ENCODE measurements around the gene GMDS.

Gene GMDS

DNA sequence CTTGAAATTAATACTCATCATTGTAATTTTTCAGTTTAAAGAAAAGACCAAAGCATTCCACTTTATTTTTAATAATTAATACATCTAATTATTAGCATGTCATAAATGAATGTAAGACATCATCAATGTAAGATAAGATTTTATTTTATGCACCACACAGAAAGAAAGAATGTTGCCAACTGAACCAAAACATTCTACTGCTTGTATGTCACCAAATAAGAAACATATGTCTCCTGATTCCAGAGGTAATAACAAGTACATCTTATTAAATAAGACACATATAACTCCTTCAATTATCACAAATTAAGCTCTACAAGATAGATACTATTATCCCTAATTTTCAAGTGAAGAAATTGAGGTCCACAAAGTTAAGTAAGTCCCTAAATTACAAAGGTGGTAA is 189.5 kb downstream of the GMDS start:
- H3K4me3 ChIP-seq (ENCODE audit: low read depth, low read length), result no peak overlapping the region
- TF ChIP-seq, protein P1, sequence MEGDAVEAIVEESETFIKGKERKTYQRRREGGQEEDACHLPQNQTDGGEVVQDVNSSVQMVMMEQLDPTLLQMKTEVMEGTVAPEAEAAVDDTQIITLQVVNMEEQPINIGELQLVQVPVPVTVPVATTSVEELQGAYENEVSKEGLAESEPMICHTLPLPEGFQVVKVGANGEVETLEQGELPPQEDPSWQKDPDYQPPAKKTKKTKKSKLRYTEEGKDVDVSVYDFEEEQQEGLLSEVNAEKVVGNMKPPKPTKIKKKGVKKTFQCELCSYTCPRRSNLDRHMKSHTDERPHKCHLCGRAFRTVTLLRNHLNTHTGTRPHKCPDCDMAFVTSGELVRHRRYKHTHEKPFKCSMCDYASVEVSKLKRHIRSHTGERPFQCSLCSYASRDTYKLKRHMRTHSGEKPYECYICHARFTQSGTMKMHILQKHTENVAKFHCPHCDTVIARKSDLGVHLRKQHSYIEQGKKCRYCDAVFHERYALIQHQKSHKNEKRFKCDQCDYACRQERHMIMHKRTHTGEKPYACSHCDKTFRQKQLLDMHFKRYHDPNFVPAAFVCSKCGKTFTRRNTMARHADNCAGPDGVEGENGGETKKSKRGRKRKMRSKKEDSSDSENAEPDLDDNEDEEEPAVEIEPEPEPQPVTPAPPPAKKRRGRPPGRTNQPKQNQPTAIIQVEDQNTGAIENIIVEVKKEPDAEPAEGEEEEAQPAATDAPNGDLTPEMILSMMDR (IDR thresholded peaks at IDR 0.05; ENCODE audit: borderline replicate concordance, insufficient read depth, low read depth, low read length), result no peak

DNA sequence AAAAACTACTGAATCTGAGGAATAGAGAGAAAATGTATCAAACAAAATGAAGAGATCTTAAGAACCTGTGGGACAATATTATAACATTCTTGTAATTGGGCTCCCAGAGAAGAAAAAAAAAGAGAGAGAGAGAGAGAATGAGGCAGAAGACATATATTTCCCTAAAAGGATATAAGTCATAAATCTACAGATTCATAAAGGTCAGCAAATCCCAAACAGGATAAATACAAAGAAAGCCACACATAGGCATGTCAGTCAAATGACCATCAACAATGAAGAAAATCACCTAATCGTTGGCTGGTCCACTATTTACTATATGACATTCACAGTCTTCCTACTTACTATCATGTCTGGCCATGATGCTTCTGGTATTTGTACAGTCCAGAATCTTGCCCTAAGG is 190.3 kb downstream of the GMDS start:
- TF ChIP-seq, protein P1 (IDR thresholded peaks at IDR 0.05; ENCODE audit: borderline replicate concordance, insufficient read depth, low read depth, low read length), result no peak

DNA sequence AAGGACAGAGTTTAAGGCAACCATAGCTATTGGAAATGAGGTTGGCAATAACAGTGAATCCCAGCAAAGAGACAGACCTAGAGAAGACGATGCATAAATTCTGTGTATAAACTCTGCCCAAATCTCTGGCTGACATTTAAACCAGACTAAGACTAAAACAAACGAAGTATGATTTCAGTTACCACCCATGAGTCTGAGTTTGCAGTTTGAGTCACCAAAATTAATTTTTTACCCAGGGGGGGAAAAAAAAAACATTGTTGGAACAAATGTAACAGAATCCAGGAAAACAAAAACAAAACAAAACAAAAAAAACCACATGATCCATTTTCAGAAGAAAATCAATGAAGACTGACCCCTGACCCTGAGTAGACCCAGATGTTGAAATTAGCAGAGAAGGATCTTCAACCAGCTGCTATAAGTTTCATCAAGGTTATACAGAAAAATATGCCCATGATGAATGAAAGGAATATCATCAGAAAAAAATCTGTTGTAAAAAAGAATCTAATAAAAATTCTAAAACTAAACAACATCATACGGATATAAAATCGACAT is 190.8 kb downstream of the GMDS start:
- TF ChIP-seq, protein P1 (IDR thresholded peaks at IDR 0.05; ENCODE audit: borderline replicate concordance, insufficient read depth, low read depth, low read length), result no peak
- H3K4me3 ChIP-seq (ENCODE audit: low read depth, low read length), result no peak overlapping the region

More for the DNA sequence above, 190.3 kb downstream of the GMDS start:
- H3K4me3 ChIP-seq (ENCODE audit: low read depth, low read length), result no peak overlapping the region

DNA sequence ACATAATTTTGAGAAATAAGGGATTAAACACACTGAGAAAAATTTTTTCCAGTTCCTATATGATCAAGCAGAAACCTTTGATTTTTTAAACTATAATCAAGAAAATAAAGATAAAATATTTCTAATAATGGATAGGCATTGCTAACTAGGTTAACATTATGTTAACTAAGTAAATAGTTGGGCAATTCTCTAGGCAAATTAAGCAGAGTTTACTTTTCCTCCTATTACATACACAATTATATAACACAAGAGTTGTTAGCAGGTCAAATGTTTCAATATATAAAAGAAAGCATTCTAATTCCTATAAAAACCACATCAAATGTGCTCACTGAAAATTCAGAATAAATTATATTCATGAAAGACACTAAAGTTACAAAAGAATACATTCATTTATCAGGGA is 191.7 kb downstream of the GMDS start:
- TF ChIP-seq, protein P1 (IDR thresholded peaks at IDR 0.05; ENCODE audit: borderline replicate concordance, insufficient read depth, low read depth, low read length), result no peak
- H3K4me3 ChIP-seq (ENCODE audit: low read depth, low read length), result no peak overlapping the region

DNA sequence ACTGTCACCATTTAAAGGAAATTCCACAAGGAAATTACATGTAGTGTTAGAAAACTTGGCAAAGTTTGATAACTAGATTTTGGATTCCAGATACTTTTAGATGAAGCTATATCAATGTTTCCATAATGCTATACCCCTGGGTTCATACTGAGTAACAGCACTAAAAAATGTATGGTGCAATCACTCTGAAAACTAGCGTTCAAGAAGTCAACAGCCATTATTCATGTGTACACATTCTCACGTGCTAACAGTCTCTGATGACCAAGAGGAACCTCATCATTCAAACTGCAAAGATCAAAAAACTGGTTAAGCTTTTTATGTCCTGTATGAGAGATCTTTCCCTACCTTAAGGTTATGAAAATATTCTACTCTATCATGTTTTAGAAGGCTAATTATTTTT is 197.6 kb downstream of the GMDS start:
- H3K4me3 ChIP-seq (ENCODE audit: low read depth, low read length), result no peak overlapping the region
- TF ChIP-seq, protein P1 (IDR thresholded peaks at IDR 0.05; ENCODE audit: borderline replicate concordance, insufficient read depth, low read depth, low read length), result no peak

DNA sequence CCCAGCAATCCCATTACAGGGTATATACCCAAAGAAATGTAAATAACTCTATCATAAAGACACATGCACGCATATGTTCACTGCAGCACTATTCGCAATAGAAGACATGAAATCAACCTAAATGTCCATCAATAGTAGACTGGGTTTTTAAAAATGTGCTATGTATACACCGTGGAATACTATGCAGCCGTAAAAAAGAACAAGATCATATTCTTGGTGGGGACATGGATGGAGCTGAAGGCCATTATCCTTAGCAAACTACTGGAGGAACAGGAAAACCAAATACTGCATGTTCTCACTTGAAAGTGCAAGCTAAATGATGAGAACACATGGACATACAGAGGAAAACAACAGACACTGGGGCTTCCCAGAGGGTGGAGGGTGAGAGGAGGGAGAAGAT is 201.2 kb downstream of the GMDS start:
- TF ChIP-seq, protein P1 (IDR thresholded peaks at IDR 0.05; ENCODE audit: borderline replicate concordance, insufficient read depth, low read depth, low read length), result no peak
- no peak overlapping the region for H3K4me3 ChIP-seq (ENCODE audit: low read depth, low read length)

DNA sequence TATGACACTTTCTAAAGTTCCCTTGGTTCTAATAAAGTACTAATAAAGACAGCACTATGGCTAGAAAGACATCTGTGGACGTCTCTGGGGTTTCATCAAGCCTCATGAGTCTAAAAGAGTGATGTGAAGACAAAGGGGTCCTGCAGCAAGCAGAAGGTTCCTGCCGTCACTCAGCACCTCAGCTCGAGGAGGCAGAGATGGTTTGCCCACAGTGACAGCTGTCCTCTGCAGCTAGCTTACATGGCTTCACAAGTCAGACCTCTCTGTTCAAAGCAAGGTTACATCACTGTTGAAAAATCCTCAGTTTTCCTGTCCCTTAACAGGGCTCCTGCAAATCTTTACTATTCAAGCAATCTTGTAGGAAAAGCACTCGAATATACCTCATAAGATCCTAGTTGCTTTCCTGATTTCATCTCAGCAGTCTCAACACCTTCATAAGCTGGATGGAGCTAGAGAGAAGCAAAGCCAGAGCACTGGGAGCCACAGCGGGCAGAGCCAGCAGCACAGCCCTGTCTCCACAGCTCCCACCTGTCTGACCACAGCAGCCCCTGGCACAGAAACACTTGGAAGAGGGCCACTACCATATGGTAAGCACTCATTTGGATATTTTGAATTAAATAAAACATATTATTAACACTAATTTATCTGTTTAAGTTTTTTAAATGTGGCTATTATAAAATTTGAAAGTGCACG is 202.3 kb downstream of the GMDS start:
- TF ChIP-seq, protein P1 (IDR thresholded peaks at IDR 0.05; ENCODE audit: borderline replicate concordance, insufficient read depth, low read depth, low read length), result no peak
- no peak overlapping the region for H3K4me3 ChIP-seq (ENCODE audit: low read depth, low read length)
